ENCODE data around the gene NVL. TPM values are rescaled to one million over a fixed set of nuclear protein-coding genes. Genes with fewer than 3 reads are reported as not detected.

NVL gene
- total and polyA plus RNA-seq, 4 donors = 12.8 to 41.5 (median 29.1) TPM

GRCh38 chr1:224192082-224192788, 137.7 kb downstream of the NVL start:
- Histone ChIP-seq H3K36me3 (ENCODE audit: control insufficient read depth in 4 of 4, insufficient read depth in 4 of 4, low read length in 4 of 4) (peaks cover 3 to 24% (median 11%) of the 10 kb centered on the region in 4 donors), H3K4me1 (ENCODE audit: control insufficient read depth in 5 of 5, insufficient read depth in 5 of 5, low read length in 5 of 5) (peaks cover 0 to 6% (median 0%) of the 10 kb centered on the region in 5 donors)

GRCh38 chr1:224189561-224189960, 140.4 kb downstream of the NVL start:
- no peak overlapping the region for H3K9ac ChIP-seq (ENCODE audit: insufficient read depth in 1 of 2, low read length in 2 of 2)
- 95 to 97% methylated on average over 7 of the region's 7 CpGs for WGBS, 2 donors
- no peak overlapping the region for H3K4me3 ChIP-seq
- H3K27ac ChIP-seq (ENCODE audit: low read depth in 1 of 2, low read length in 1 of 2) = no peak overlapping the region
- H3K36me3 ChIP-seq (ENCODE audit: control insufficient read depth in 4 of 4, insufficient read depth in 4 of 4, low read length in 4 of 4) = peaks cover 3 to 24% (median 11%) of the 10 kb centered on the region in 4 donors
- H3K27me3 ChIP-seq (ENCODE audit: control insufficient read depth in 3 of 3, insufficient read depth in 3 of 3, low read length in 2 of 3) = no peaks in the 10 kb centered on the region
- no peak for DNase-seq
- H3K4me1 ChIP-seq (ENCODE audit: control insufficient read depth in 5 of 5, insufficient read depth in 5 of 5, low read length in 5 of 5) = peaks cover 0 to 12% (median 0%) of the 10 kb centered on the region in 5 donors
- no peak for ATAC-seq (ENCODE audit: insufficient read depth, low FRiP score)
- H3K9me3 ChIP-seq (ENCODE audit: control insufficient read depth in 4 of 4, insufficient read depth in 3 of 4, low read length in 3 of 4) = no peaks in the 10 kb centered on the region
- no peak for TF ChIP-seq CTCF (IDR thresholded peaks at IDR 0.05; ENCODE audit: control extremely low read depth, extremely low read depth)

More at GRCh38 chr1:224192082-224192788, 137.7 kb downstream of the NVL start:
- Histone ChIP-seq H3K27ac (ENCODE audit: low read depth in 1 of 2, low read length in 1 of 2) (no peak overlapping the region), H3K27me3 (ENCODE audit: control insufficient read depth in 3 of 3, insufficient read depth in 3 of 3, low read length in 2 of 3) (no peaks in the 10 kb centered on the region), H3K4me3 (no peak overlapping the region), H3K9me3 (ENCODE audit: control insufficient read depth in 4 of 4, insufficient read depth in 3 of 4, low read length in 3 of 4) (no peaks in the 10 kb centered on the region), H3K9ac (ENCODE audit: insufficient read depth in 1 of 2, low read length in 2 of 2) (no peak overlapping the region)
- ATAC-seq (ENCODE audit: insufficient read depth, low FRiP score) (no peak), DNase-seq (no peak)
- no peak for TF ChIP-seq CTCF (IDR thresholded peaks at IDR 0.05; ENCODE audit: control extremely low read depth, extremely low read depth)
- 73 to 84% methylated on average over 5 of the region's 5 CpGs for WGBS, 2 donors

GRCh38 chr1:224188286-224188685, 141.7 kb downstream of the NVL start:
- peaks cover 2 to 18% (median 6%) of the 10 kb centered on the region in 4 donors for H3K36me3 ChIP-seq (ENCODE audit: control insufficient read depth in 4 of 4, insufficient read depth in 4 of 4, low read length in 4 of 4)
- H3K4me1 ChIP-seq (ENCODE audit: control insufficient read depth in 5 of 5, insufficient read depth in 5 of 5, low read length in 5 of 5) = peaks cover 0 to 14% (median 6%) of the 10 kb centered on the region in 5 donors
- no peak for TF ChIP-seq CTCF (IDR thresholded peaks at IDR 0.05; ENCODE audit: control extremely low read depth, extremely low read depth)
- DNase-seq (no peak), ATAC-seq (ENCODE audit: insufficient read depth, low FRiP score) (no peak)
- H3K9ac ChIP-seq (ENCODE audit: insufficient read depth in 1 of 2, low read length in 2 of 2) = no peak overlapping the region
- H3K4me3 ChIP-seq = no peak overlapping the region
- no peak overlapping the region for H3K27ac ChIP-seq (ENCODE audit: low read depth in 1 of 2, low read length in 1 of 2)
- no peaks in the 10 kb centered on the region for H3K27me3 ChIP-seq (ENCODE audit: control insufficient read depth in 3 of 3, insufficient read depth in 3 of 3, low read length in 2 of 3)
- WGBS, 2 donors = 93 to 95% methylated on average over 2 of the region's 2 CpGs
- no peaks in the 10 kb centered on the region for H3K9me3 ChIP-seq (ENCODE audit: control insufficient read depth in 4 of 4, insufficient read depth in 3 of 4, low read length in 3 of 4)
